Brain microvascular endothelial cell (primary cell): ENCODE measurements around the gene TCIRG1.

Source experiments
- DNase-seq: peaks from one replicate; pipeline ENCODE4 v3.0.0-alpha.2; 2020
- H3K27ac ChIP-seq: fragments of 250-450 bp; sonication (Bioruptor Pico); 2 replicates; pipeline ENCODE4 v1.5.1; 2020; ENCODE audit warnings: mild to moderate bottlenecking, moderate library complexity
- H3K27me3 ChIP-seq: fragments of 250-450 bp; sonication (Bioruptor Pico); replicated peaks from 2 replicates; pipeline ENCODE4 v1.5.1; 2020; ENCODE audit warnings: mild to moderate bottlenecking
- H3K36me3 ChIP-seq: fragments of 250-450 bp; sonication (Bioruptor Pico); replicated peaks from 2 replicates; pipeline ENCODE4 v1.5.1; 2020; ENCODE audit warnings: mild to moderate bottlenecking
- H3K4me3 ChIP-seq: 2 replicates; pipeline ENCODE4 v1.5.1; 2011; ENCODE audit warnings: low read depth, mild to moderate bottlenecking, control low read depth, low read length, moderate library complexity
- in situ Hi-C: cut with HindIII; loops from 2 replicates; pipeline ENCODE4 v1.10.0; 2017; ENCODE audit warnings: low sequenced_read_pairs, low pct_ligation_motif_present
- TF ChIP-seq, protein P1 (sequence below): IDR thresholded peaks from 2 replicates; pipeline ENCODE4 v1.5.1; 2011; ENCODE audit warnings: low read depth, mild to moderate bottlenecking, moderate library complexity, low read length, control low read depth, inconsistent platforms; ENCODE audit errors: missing control alignments

The TCIRG1 gene

DNA sequence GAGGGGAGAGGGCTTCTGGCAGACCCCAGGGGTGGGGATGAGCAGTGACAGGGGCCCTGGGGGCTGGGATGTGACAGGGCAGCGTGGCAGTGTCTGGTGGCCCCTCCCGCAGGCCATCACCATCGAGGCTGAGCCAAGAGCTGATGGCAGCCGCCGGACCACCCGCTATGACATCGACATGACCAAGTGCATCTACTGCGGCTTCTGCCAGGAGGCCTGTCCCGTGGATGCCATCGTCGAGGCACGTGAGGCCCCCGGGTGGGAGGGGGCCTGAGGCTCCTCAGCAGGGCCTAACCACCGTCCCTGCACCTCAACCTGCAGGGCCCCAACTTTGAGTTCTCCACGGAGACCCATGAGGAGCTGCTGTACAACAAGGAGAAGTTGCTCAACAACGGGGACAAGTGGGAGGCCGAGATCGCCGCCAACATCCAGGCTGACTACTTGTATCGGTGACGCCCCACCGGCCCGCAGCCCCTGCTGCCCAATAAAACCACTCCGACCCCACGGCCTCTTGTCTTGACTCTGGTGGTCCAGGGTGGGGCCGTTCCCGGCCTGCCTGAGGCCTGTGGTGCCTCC lies 2.6 kb upstream of the TCIRG1 start:
- in situ Hi-C loops = no loop called here
- H3K36me3 ChIP-seq = peaks cover 14% of the 10 kb centered on the region
- no peaks in the 10 kb centered on the region for H3K27me3 ChIP-seq
- TF ChIP-seq, protein P1, sequence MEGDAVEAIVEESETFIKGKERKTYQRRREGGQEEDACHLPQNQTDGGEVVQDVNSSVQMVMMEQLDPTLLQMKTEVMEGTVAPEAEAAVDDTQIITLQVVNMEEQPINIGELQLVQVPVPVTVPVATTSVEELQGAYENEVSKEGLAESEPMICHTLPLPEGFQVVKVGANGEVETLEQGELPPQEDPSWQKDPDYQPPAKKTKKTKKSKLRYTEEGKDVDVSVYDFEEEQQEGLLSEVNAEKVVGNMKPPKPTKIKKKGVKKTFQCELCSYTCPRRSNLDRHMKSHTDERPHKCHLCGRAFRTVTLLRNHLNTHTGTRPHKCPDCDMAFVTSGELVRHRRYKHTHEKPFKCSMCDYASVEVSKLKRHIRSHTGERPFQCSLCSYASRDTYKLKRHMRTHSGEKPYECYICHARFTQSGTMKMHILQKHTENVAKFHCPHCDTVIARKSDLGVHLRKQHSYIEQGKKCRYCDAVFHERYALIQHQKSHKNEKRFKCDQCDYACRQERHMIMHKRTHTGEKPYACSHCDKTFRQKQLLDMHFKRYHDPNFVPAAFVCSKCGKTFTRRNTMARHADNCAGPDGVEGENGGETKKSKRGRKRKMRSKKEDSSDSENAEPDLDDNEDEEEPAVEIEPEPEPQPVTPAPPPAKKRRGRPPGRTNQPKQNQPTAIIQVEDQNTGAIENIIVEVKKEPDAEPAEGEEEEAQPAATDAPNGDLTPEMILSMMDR = no peak
- no peak overlapping the region for H3K4me3 ChIP-seq
- H3K27ac ChIP-seq = no peak overlapping the region
- no peak for DNase-seq

DNA sequence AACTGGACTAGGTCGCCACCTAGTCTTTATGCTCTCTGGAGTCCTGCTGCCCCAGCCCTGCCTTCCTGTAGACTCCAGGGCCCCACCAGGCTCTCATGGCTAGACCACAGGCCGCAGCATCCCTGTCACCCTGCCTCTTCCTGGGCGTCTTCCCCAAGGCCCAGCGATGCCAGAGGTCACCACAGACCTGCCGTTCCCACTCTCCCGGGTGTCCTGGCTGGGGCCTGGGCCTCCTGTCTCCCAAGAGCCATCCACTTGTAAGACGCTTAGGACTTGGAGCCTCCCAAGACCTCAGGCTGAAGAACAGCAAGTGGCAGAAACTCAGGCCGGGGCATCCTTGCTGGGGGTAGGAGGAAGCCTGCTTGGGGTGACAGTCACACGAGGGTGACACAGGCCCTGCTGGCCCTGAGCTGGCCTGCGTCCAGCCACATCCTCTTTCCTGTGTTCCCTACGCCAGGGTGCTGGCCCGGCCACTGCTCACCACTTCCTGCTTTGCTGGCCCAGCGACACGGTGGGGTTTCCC lies 2.0 kb upstream of the TCIRG1 start:
- in situ Hi-C loops = no loop called here
- H3K27me3 ChIP-seq = no peaks in the 10 kb centered on the region
- H3K4me3 ChIP-seq = no peak overlapping the region
- TF ChIP-seq, protein P1 = no peak
- H3K27ac ChIP-seq = no peak overlapping the region
- no peak for DNase-seq
- H3K36me3 ChIP-seq = peaks cover 20% of the 10 kb centered on the region

- no peak overlapping the region for H3K4me3 ChIP-seq
Observed at GRCh38 chr11:68037411-68038225, 1.2 kb upstream of the TCIRG1 start.

GRCh38 chr11:68038226-68038717 lies 553 bp upstream of the TCIRG1 start:
- in situ Hi-C loops = no loop called here
- peak overlapping the region; percentile 68 for H3K4me3 ChIP-seq
- DNase-seq = no peak
- H3K36me3 ChIP-seq = peaks cover 24% of the 10 kb centered on the region
- no peaks in the 10 kb centered on the region for H3K27me3 ChIP-seq
- H3K27ac ChIP-seq = peak overlapping the region; percentile 75
- TF ChIP-seq, protein P1 = no peak

More at GRCh38 chr11:68037411-68038225, 1.2 kb upstream of the TCIRG1 start:
- in situ Hi-C loops = no loop called here
- Histone ChIP-seq H3K27ac (no peak overlapping the region), H3K27me3 (no peaks in the 10 kb centered on the region), H3K36me3 (peaks cover 21% of the 10 kb centered on the region)
- TF ChIP-seq, protein P1 = no peak
- no peak for DNase-seq

GRCh38 chr11:68039526-68040086 lies 781 bp downstream of the TCIRG1 start:
- TF ChIP-seq, protein P1 = no peak
- in situ Hi-C loops = no loop called here
- H3K27me3 ChIP-seq = no peaks in the 10 kb centered on the region
- H3K36me3 ChIP-seq = peaks cover 24% of the 10 kb centered on the region
- H3K27ac ChIP-seq = peak overlapping the region; percentile 75
- no peak for DNase-seq
- peak overlapping the region; percentile 68 for H3K4me3 ChIP-seq
